Smooth muscle cell of the brain vasculature (primary cell): ENCODE measurements around the gene TARBP1.
"Not testable (repeated sequence)": the region's sequence is repeated elsewhere in the genome, so short reads cannot be mapped to it uniquely, and the experiment has no call there.

Source experiments
- DNase-seq: peaks from one replicate; pipeline ENCODE4 v3.0.0-alpha.2; 2012; ENCODE audit warnings: low read depth, low spot score

Gene TARBP1, protein sequence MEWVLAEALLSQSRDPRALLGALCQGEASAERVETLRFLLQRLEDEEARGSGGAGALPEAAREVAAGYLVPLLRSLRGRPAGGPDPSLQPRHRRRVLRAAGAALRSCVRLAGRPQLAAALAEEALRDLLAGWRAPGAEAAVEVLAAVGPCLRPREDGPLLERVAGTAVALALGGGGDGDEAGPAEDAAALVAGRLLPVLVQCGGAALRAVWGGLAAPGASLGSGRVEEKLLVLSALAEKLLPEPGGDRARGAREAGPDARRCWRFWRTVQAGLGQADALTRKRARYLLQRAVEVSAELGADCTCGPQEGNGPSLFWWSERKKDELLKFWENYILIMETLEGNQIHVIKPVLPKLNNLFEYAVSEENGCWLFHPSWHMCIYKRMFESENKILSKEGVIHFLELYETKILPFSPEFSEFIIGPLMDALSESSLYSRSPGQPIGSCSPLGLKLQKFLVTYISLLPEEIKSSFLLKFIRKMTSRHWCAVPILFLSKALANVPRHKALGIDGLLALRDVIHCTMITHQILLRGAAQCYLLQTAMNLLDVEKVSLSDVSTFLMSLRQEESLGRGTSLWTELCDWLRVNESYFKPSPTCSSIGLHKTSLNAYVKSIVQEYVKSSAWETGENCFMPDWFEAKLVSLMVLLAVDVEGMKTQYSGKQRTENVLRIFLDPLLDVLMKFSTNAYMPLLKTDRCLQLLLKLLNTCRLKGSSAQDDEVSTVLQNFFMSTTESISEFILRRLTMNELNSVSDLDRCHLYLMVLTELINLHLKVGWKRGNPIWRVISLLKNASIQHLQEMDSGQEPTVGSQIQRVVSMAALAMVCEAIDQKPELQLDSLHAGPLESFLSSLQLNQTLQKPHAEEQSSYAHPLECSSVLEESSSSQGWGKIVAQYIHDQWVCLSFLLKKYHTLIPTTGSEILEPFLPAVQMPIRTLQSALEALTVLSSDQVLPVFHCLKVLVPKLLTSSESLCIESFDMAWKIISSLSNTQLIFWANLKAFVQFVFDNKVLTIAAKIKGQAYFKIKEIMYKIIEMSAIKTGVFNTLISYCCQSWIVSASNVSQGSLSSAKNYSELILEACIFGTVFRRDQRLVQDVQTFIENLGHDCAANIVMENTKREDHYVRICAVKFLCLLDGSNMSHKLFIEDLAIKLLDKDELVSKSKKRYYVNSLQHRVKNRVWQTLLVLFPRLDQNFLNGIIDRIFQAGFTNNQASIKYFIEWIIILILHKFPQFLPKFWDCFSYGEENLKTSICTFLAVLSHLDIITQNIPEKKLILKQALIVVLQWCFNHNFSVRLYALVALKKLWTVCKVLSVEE (N-terminal part only)

DNA sequence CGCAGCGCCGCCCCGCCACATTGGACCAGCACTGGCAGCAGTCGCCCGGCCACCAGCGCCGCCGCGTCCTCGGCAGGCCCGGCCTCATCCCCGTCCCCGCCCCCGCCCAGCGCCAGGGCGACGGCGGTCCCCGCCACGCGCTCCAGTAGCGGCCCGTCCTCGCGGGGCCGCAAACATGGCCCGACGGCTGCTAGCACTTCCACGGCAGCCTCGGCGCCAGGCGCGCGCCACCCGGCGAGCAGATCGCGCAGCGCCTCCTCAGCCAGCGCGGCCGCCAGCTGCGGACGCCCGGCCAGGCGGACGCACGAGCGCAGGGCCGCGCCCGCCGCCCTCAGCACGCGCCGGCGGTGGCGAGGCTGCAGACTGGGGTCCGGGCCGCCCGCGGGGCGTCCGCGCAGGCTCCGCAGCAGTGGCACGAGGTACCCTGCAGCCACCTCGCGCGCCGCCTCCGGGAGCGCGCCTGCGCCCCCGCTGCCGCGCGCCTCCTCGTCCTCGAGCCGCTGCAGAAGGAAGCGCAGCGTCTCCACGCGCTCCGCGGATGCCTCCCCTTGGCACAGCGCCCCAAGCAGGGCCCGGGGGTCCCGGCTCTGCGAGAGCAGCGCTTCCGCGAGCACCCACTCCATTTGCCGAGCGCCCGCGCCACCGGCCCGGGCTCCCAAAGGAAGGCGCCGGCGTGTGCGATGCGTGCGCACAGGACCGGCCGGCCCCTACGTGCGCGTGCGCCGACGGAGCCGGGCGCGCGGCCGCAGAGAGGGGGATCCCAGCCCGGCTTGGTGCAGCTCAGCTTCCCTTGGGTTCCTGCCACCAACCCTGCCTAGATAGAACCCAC lies at the start of gene TARBP1:
TARBP1 (minus strand) TSS at position 699 of the 829 bp plus-strand sequence; CDS start at position 623, 76 bp downstream.
- no peak for DNase-seq

DNA sequence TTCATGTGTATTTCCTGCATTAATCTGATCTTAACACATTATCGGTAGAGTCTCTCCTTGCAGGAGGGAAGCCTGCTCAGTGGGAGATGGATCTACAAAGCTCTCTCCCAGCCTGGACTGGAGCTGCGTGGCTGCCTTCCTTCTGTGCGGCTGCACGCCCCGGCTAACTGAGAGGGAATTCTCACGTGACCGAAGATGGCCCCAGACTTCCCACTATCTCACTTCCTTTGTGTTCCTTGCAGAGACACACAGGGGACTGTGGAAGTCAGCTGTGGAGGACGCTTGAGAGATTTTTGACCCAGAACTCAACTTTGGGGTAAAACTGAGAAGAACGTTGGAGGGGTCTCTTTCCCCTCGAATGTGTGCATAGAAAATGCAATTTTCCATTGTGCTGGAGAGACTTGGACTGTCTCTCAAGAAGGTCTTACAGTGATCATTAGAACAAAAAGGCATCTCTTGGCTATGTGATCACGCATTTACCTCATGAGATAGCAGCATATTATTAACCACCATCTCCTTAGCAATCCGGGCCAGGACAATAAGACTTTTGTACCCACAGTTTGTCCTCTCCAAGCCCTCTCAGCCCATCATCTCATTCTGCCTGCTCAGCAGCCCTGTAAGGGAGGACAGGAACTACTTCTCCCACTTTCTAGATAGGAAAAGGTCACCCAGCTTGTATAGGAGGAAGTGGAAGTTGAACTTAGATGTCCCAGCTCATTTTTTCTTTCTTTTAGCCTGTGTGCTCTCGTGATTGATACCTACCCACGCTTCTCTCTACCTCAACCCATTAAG lies 49.3 kb upstream of the TARBP1 start:
- no peak for DNase-seq

DNA sequence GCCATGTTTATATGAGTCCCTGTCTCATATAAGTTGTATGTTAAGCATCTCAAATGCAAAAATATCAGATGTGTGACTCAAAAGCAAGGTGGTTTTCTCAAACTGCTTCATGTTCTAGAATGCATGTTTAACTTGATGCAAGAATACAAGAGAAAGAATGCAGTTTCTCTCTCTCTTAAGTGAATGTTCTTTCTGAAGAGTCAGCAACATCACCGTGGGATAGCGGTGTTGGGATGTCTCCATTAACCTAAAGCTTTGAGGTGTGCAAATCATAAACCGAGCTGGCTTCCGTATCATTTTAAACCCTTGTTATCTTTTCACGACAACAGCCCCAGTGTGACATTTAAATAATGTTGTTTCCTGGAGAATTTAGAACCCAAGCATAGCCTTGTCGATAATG lies 48.4 kb upstream of the TARBP1 start:
- DNase-seq, result no peak

DNA sequence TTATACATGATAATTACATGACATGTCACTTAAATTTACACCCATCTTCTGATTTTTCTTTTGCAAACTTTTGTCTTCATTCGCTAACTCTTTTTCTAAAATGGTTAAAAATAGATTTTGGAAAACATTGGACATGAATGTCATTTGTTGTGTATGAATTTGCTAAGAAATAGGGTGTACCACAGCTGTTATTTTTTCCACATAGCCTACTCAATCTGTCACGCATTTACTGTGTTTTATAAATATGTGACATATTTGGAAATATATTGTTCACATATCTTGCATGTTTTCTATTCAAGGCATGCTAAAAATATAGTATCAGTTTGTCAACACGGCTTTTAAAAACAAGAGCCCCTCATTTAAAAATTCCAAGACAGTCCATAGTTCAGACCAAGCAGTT lies 47.9 kb upstream of the TARBP1 start:
- no peak for DNase-seq

DNA sequence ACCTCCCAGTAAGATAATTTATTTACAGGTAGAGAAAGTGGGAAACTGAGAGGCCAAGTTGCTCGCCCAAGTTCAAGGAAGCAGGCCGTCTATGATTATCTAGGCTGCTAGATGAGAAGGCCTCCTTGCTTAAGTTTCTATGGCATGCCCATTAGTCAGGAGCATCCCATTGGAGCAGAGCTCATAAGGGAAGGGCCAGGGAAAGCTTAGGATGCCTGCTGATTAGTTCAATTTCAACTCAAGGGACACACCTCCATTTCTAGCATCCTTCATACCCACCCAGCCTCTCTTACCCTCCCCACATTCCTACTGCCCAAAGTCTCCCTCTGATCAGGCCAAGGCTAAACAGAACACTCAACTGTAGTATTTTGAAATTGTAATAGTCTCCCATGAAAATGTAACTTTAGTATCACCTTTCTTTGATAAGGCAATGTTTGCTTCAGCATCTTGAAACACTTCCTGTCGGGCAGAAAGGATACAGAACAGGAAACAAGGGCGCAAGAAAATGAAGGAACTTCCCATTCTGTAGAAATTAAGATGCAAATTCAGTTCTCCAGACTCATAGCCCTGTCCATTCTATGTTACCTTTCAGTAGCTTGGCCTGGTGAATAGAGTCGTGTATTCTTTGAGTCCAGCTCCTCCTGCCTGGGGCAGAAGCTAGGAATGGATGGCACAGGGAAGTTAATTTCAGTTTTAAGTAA lies 46.3 kb upstream of the TARBP1 start:
- DNase-seq, result no peak

DNA sequence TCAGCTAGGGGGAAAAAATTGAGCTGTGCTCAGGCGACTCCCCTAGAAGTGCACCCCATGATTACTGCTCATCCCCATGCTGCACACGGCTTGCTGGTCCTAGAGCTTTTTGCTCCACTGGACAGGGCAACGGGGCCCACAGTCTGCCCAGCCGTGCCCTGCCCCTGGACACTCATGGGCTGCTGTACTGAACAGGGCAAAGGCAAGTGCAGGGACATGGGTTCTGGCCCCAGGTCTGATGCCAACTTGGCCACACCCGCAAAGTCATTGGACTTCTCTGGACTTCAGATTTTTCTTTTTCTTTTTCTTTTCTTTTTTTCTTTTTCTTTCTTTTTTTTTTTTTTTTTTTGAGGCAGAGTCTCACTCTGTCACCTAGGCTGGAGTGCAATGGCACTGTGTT lies 42.9 kb upstream of the TARBP1 start:
- DNase-seq, result no peak

DNA sequence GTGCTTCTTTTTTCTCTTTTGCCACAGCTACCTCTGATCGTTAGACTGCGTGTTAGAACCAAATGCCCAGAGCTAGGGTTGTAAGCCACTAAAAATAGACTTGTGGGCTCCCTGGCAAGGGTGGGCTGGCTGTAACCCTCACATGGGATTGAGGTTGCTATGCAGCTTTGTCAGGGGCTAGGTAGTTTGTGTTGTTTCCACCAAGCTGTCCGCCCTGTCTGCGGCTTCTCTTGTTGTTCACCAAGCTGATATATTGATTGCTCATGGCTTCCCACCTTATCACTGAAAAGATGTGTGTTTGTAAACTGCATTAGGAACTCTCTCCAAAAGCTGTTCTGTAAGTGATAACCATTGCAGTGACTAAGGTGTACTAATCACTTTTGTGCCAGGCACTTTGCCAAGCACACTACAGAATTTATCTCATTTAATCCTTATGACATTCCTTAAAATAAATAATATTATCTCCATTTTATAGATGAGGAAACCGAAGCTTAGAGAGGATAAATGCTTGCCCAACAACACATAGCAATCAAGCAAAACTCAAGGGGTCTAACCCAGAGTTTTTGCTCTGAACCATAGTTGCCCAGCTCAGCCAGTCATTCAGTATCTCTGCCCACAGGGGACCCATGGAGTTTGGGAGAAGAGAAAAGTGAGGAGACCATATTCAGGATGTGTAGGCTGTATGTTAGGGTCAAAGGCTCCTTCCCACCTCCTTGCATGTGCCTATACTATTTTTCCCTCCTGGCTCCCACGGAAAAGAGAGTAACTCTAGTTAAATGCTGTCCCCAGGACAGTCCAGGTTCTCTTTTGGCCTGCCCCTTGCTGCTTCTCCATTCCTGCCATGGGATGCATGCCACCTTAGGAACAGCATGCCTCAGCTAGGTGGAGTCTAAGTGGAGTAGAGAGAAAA lies 42.2 kb upstream of the TARBP1 start:
- no peak for DNase-seq

DNA sequence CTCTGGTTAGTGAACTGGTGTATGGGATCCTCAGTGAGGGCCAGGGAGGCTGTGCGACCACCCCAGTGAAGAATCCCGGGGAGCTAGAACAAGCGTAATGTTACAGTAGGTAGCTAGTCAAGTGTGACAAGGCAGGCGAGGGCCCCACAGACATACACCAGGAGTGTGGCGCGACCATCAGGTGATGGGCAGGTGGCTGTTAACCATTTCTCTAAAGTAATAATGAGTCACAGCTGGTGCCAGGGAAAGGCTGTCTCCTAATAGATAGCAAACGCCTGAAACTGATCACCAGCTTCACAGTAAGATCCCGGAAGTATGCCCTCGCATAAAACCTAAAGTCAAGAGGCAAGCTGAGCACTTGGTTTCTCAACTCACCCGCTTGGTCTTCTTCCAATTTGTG lies 40.5 kb upstream of the TARBP1 start:
- DNase-seq, result no peak

DNA sequence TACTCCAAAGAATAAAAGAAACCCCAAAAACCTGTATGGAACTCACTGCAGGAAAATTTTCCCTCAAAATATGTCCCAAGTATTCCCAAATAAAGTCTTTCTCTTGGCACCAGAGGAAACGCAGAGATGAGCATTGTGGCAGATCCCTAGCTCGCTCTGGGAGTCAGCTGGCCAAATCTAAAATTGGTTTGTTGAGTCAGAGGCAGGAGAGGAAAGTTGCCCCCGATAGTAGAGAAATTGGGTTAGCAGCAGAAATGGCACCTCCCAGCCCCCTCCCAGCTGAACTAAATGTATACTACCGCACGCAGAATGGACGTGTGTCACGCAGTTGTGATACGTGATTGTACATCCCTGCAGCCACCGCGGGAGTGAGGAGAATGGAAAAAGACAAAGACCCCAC lies 39.9 kb upstream of the TARBP1 start:
- DNase-seq, result no peak

DNA sequence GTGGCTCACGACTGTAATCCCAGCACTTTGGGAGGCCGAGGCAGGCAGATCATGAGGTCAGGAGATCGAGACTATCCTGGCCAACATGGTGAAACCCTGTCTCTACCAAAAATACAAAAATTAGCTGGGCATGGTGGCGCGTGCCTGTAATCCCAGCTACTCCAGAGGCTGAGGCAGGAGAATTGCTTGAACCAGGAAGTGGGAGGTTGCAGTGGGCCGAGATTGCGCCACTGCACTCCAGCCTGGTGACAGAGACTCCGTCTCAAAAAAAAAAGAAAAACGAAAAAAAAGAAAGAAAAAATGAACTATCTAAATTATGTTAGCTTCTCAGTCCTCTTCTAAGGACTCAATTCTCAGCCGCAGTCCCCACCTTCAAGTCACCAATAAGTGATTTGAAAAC lies 39.1 kb upstream of the TARBP1 start:
- not testable (repeated sequence) for DNase-seq

DNA sequence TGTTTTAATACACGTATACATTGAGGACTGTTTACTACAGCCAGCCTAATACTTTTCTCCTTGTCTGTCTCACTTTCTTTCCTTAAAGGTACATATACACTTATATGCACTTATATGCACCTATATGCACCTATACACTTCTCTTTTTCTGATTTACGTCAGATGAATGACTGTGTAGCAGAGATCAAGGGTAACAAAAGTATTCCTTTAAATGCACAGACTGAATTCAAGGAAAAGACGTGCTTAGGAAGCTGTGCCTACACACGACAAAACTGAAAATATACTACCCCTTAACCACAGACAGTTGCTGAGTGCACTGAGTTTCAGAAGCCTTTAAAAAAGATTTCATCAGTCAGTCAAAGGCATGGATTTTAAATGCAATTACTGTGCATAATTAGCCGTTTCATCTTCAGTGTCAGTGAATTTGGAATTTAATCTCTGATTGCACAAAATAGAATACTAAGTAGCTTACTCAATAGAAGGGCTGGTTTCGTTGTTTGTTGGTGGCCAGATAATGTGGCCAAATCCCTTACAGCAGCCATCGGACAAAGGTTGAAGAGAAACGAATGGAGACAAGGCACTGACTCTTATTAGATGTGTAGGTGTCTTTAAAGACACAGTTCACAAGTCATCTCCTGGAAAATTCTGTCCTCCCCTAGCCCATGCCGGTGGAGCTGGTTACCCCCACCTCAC lies 38.3 kb upstream of the TARBP1 start:
- DNase-seq, result no peak

DNA sequence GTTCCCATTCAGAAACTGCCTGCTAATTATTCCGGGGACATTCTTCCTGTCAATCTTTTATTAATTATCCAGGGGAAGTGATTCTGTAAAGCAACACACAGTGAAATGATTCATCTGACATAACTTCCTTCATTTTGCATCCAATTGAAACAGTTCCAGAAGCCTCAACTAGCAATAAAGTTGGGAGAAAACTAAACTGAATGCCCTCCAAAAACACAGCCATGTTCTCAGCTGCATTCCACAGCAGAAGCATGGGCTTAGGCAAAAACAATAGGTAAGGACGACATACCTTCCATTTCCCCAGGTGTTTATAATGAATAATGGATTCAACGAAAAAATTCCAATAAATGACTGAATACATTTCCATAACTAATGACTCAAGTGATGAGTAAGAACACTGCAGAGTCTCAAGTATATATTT lies 36.9 kb upstream of the TARBP1 start:
- DNase-seq, result no peak

DNA sequence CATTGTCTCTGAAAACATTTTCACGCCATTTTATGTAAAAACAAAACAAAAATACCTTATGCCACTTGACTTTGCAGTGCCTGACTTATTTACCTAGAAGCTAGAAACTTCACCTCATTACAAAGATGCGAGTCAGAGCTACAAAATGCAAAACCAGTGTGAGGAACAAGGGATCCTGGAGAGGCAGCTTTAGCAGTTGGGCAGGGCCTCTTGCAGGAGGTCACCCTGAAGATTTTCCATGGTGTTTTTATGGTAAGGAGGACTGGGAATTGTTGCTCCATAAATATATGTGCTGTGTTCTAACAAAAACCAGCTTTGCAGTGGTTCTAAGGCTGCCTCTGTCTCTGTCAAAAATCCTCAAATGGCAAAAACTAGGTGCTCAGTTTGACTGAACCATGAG lies 36.4 kb upstream of the TARBP1 start:
- no peak for DNase-seq

DNA sequence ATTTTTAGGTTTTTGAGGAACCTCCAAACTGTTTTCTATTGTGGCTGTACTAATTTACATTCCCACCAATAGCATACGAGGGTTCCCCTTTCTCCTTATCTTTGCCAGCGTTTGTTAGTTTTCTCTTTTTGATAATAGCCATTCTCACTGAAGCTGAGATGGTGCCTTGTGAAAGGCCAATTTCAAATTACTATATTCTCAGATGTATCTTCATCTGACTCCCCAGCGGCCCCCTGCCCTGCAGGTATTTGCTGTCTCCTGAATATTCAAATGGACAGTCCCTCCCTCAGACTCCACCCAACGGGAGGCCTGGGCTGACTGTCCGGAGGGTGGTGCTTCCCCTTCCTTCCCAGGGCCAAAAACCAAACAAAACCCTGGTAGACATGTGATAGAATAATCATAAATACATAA lies 33.5 kb upstream of the TARBP1 start:
- DNase-seq, result no peak

DNA sequence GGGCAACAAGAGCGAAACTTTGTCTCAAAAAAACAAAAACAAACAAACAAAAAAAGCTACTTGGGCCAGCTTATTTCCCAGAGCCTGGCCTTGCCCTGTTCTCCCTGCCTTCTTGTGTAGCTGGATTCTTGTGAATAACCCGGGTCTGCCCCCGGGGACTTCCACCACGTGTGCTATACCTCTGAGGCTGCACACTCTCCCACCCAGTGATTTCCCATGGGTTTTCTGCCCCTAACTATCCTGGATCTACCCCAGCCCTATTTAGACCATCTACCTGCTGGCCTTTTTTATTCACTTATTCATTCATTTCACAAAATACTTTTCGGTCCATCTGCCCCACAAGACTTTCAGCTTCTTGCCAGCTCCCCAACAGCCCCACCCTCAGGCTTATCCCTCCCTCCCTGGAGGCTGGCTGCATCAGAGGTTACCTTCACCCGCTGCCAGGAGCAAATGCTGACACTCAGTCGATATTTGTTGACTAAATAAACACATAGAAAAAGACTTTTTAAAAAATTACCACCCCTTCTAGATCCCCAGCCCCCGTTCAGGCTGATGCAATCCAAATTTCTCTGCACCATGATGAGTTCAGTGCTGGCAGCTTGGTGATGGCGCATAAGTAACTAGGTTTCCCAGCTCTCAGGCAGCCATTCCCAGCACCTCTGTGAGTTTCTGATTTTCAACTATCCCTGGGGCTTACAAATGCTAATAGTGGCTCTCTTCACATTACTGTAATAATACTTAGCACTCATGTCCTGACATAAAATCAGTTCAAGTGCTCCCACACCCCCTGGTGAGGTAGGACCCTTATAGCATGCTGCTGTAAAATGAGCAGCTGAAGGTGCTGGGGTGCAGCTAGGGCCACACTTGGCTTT lies 30.7 kb upstream of the TARBP1 start:
- no peak for DNase-seq

DNA sequence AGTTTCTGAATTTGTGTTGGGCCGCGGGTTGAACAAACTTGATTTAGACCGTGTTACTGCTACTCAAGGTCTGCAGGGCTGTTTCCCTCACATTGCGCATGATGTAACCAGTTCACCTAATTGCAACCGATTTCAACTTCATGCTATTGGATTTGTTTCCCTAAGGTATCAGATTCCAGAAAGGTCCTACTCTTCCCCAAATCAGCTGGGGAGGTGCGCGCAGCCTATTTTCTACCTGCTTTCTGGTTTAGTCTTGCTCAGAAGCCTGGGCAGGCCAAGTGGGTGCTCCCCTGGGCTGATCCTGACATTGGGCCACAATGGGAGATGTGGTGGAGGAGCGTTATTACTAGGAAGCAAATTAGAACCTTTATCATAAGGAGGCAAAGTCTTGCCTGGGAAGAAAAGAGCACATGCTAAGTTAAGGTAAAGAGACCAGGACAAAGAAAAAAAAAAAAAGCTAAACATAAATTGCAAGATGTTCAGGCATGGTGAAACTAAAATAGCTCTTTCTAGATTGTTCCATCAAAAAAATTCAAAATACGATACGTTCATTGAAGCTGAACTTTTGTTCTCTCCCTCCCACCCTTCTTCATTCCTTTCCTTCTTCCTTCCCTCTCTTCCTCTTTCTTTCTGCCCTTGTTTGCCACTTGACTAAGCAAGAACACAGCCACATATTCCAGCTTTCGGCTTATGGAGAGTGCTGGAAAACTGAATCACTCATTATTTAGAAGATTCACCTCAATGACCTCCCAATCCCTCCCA lies 28.8 kb upstream of the TARBP1 start:
- no peak for DNase-seq
